Measurements from ENCODE around the gene MMP20.

- TF ChIP-seq, protein P1, sequence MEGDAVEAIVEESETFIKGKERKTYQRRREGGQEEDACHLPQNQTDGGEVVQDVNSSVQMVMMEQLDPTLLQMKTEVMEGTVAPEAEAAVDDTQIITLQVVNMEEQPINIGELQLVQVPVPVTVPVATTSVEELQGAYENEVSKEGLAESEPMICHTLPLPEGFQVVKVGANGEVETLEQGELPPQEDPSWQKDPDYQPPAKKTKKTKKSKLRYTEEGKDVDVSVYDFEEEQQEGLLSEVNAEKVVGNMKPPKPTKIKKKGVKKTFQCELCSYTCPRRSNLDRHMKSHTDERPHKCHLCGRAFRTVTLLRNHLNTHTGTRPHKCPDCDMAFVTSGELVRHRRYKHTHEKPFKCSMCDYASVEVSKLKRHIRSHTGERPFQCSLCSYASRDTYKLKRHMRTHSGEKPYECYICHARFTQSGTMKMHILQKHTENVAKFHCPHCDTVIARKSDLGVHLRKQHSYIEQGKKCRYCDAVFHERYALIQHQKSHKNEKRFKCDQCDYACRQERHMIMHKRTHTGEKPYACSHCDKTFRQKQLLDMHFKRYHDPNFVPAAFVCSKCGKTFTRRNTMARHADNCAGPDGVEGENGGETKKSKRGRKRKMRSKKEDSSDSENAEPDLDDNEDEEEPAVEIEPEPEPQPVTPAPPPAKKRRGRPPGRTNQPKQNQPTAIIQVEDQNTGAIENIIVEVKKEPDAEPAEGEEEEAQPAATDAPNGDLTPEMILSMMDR (conservative IDR thresholded peaks at IDR 0.05 in 1 of 2, IDR thresholded peaks at IDR 0.05 in 1 of 2; ENCODE audit: extremely low read depth in 1 of 2, insufficient read depth in 1 of 2, low read depth in 1 of 2, low read length in 2 of 2), result no peak
- TF ChIP-seq EZH2 (IDR thresholded peaks at IDR 0.05; ENCODE audit: borderline replicate concordance, low read length), result no peak
These were observed 25.4 kb downstream of the MMP20 start for GRCh38 chr11:102599642-102600261.

Measured in mammary epithelial cell (primary cell).